Right cardiac atrium (tissue), 5 donors: ENCODE results near the gene SORL1. TPM values are rescaled to one million over a fixed set of nuclear protein-coding genes. Genes with fewer than 3 reads are reported as not detected.

Experiments used
- ATAC-seq, 2 donors: fragments of 200-7000 bp; cut with Tn5 transposase; one replicate each; pipeline versions ENCODE4 v1.8.0 to v1.9.1; 2020; ENCODE audit warnings: moderate library complexity in 2 of 2, mild to moderate bottlenecking in 1 of 2
- DNase-seq, 3 donors: peaks; one replicate each; pipeline ENCODE4 v3.0.0-alpha.2; 2020
- H3K27ac ChIP-seq: one replicate; pipeline ENCODE4 v1.5.1; 2013; ENCODE audit warnings: mild to moderate bottlenecking, low read length, control low read depth, moderate library complexity
- H3K27me3 ChIP-seq: one replicate; pipeline ENCODE4 v1.6.1; 2013; ENCODE audit not compliant: control insufficient read depth, insufficient read depth
- H3K4me1 ChIP-seq: one replicate; pipeline ENCODE4 v1.6.1; 2013; ENCODE audit warnings: low read length; ENCODE audit not compliant: control insufficient read depth, insufficient read depth
- H3K4me3 ChIP-seq: one replicate; pipeline ENCODE4 v1.5.1; 2013; ENCODE audit warnings: low read length, control low read depth
- H3K9me3 ChIP-seq: one replicate; pipeline ENCODE4 v1.6.1; 2013; ENCODE audit warnings: low read length; ENCODE audit not compliant: control insufficient read depth
- WGBS: extraction: QIAGEN DNeasy Blood & Tissue Kit; methylation state at CpG from one replicate; pipeline ENCODE4 v1.1.7; 2013; 5-methylcytosine and 5-hydroxymethylcytosine counted together
- intact Hi-C, 4 donors: fragments of 100-400 bp; cut with DNase I; formaldehyde crosslinking; loops; one replicate each; pipeline versions ENCODE4 v1.11.0 to v1.14.0; 2022 to 2023
- polyA plus RNA-seq: library from polyadenylated mRNA; stranded (reverse); fragments of 200-250 nt; gene quantifications from one replicate; pipeline ENCODE4 v1.2.3, GENCODE V29; 2013
- total RNA-seq, 4 donors: library from RNA; stranded (reverse); fragmentation: NEBNext Ultra II Directional; extraction: Animal tissue kit (Norgen Biotek cat#: 25700); gene quantifications; one replicate each; pipeline ENCODE4 v1.2.1, GENCODE V29; 2021
- donor health status: healthy with polysubstance abuse.
- donor health status: DM: no; HTN: yes; CAD: no.
- donor health status: DM: no; HTN: no; CAD: no.
- donor health status: DM: no; HTN: yes; CAD: no; lungs with severe emphysema.
- donor health status: DM: yes; HTN: yes; CAD: no.

Gene SORL1
- total and polyA plus RNA-seq, 5 donors, result 0.57 to 9.2 (median 5.3) TPM

- WGBS, result 49% methylated on average over 11 of the region's 11 CpGs
- Histone ChIP-seq H3K4me1 (peaks cover 2% of the 10 kb centered on the region), H3K27me3 (no peaks in the 10 kb centered on the region), H3K4me3 (no peak overlapping the region), H3K9me3 (no peaks in the 10 kb centered on the region), H3K27ac (no peak overlapping the region)
- DNase-seq (peak; percentile 68 to 85 (median 78)), ATAC-seq (peak; percentile 88 to 90)
- intact Hi-C loops, result no loop called here
Observed at GRCh38 chr11:121464352-121464946, 12.3 kb downstream of the SORL1 start.

- intact Hi-C loops, result no loop called here
- Histone ChIP-seq H3K4me1 (peaks cover 2% of the 10 kb centered on the region), H3K27ac (no peak overlapping the region), H3K27me3 (no peaks in the 10 kb centered on the region), H3K4me3 (no peak overlapping the region), H3K9me3 (no peaks in the 10 kb centered on the region)
- no peak for DNase-seq
- no peak for ATAC-seq
- 63% methylated on average over 8 of the region's 8 CpGs for WGBS
Observed at GRCh38 chr11:121465709-121466062, 13.6 kb downstream of the SORL1 start.

DNA sequence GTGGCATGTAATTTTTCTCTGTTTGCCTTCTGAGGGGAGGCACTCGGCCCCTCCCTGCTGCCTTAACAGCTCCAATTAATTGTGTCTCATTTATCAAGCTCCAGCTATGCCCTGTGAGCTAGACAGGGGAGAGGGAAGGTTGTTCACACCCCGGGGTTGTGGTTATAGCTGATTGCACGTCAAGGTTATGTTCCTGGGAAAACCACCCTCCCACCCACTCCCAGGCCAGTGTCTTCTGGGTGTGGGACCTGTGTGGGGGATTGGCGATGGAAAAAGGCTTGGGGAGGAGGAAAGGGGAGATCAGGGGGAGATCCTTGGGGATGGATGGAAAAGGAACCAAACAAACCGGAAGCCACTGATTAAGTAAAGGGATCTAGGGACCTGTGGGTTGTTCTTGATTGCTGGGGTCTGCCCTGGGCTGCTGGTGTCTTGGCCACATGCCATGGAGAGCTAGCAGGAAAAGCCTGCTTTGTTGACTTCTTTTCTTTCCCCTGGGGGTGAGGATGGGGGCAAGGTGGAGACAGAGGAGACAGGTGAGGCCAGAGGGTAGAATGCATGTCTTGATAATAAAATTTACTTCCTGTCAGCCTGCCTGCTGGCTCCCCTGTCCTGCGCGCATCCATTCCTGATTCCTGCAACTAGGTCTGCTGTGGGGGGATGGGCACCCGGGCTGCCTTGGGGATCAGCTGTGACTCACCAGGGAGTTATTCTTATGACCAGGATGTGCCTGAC lies 14.1 kb downstream of the SORL1 start:
- no peak overlapping the region for H3K4me3 ChIP-seq
- ATAC-seq, result peak; percentile 84 to 96
- no peaks in the 10 kb centered on the region for H3K27me3 ChIP-seq
- peak; percentile 89 to 93 (median 92) for DNase-seq
- 28% methylated on average over 8 of the region's 8 CpGs for WGBS
- H3K9me3 ChIP-seq, result no peaks in the 10 kb centered on the region
- no peak overlapping the region for H3K27ac ChIP-seq
- intact Hi-C loops, result no loop called here
- H3K4me1 ChIP-seq, result peaks cover 2% of the 10 kb centered on the region

GRCh38 chr11:121467471-121467870 lies 15.4 kb downstream of the SORL1 start:
- ATAC-seq (no peak), DNase-seq (no peak)
- Histone ChIP-seq H3K9me3 (no peaks in the 10 kb centered on the region), H3K27me3 (no peaks in the 10 kb centered on the region), H3K27ac (no peak overlapping the region), H3K4me3 (no peak overlapping the region), H3K4me1 (peaks cover 2% of the 10 kb centered on the region)
- 66% methylated on average over 2 of the region's 2 CpGs for WGBS
- intact Hi-C loops, result no loop called here

- DNase-seq, result peak in 1 of 3 donors; percentile 33
- intact Hi-C loops, result no loop called here
- no peaks in the 10 kb centered on the region for H3K9me3 ChIP-seq
- H3K4me3 ChIP-seq, result no peak overlapping the region
- no peak for ATAC-seq
- WGBS, result 56% methylated on average over 10 of the region's 10 CpGs
- peaks cover 2% of the 10 kb centered on the region for H3K4me1 ChIP-seq
- H3K27ac ChIP-seq, result no peak overlapping the region
- no peaks in the 10 kb centered on the region for H3K27me3 ChIP-seq
Observed at GRCh38 chr11:121467965-121468364, 15.9 kb downstream of the SORL1 start.

DNA sequence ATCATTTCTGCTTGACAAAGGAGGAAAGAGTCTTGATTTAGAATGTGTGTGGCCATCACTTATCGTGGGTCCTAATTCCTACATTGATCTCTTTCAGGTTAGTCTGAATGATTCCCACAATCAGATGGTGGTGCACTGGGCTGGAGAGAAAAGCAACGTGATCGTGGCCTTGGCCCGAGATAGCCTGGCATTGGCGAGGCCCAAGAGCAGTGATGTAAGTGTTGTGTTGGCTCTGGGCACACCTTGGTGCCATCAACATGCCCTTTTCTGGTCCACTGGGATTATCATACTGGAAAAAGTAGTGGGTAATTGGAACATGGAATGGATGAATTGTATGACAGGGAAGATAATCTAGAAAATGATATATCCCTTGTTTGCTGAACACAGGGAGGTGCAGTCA lies 17.8 kb downstream of the SORL1 start:
- Histone ChIP-seq H3K9me3 (no peaks in the 10 kb centered on the region), H3K27me3 (no peaks in the 10 kb centered on the region), H3K4me3 (no peak overlapping the region), H3K4me1 (peaks cover 1% of the 10 kb centered on the region), H3K27ac (no peak overlapping the region)
- no peak for ATAC-seq
- DNase-seq, result no peak
- intact Hi-C loops, result no loop called here
- WGBS, result 87% methylated on average over 5 of the region's 5 CpGs

- no peak for ATAC-seq
- DNase-seq, result no peak
- 95% methylated on average over 12 of the region's 12 CpGs for WGBS
- Histone ChIP-seq H3K4me3 (no peak overlapping the region), H3K4me1 (no peaks in the 10 kb centered on the region), H3K9me3 (no peaks in the 10 kb centered on the region), H3K27ac (no peak overlapping the region), H3K27me3 (no peaks in the 10 kb centered on the region)
- intact Hi-C loops, result no loop called here
Observed at GRCh38 chr11:121471167-121471566, 19.1 kb downstream of the SORL1 start.

DNA sequence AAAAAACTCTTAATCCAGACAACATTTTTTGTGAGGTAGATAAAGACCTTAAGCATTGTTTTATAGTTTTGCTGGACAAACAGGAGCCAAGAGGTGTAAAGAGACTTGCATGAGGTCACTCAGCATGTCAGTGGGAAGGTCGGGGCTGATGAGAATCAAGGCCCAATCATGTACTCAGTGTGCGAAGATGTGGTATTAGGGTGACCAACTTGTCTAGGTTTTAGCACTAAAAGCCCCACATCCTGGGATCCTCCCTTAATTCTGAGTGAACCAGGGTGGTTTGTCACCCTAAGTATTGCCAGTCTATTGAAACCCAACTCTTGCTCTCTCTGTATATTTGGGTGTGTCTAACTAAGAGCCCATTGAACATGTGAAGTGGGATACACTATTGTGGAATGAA lies 20.2 kb downstream of the SORL1 start:
- no peak for DNase-seq
- Histone ChIP-seq H3K27ac (no peak overlapping the region), H3K4me1 (no peaks in the 10 kb centered on the region), H3K4me3 (no peak overlapping the region), H3K9me3 (no peaks in the 10 kb centered on the region), H3K27me3 (no peaks in the 10 kb centered on the region)
- intact Hi-C loops, result no loop called here
- ATAC-seq, result no peak
- WGBS, result 87% methylated on average over 2 of the region's 2 CpGs

- 75% methylated on average over 8 of the region's 8 CpGs for WGBS
- peak in 1 of 2 donors; percentile 23 for ATAC-seq
- DNase-seq, result peak in 1 of 3 donors; percentile 29
- H3K4me3 ChIP-seq, result no peak overlapping the region
- no peaks in the 10 kb centered on the region for H3K4me1 ChIP-seq
- H3K27ac ChIP-seq, result no peak overlapping the region
- H3K27me3 ChIP-seq, result no peaks in the 10 kb centered on the region
- H3K9me3 ChIP-seq, result no peaks in the 10 kb centered on the region
- intact Hi-C loops, result no loop called here
Observed at GRCh38 chr11:121473064-121473777, 21.1 kb downstream of the SORL1 start.

GRCh38 chr11:121474680-121475079 lies 22.6 kb downstream of the SORL1 start:
- intact Hi-C loops, result no loop called here
- no peaks in the 10 kb centered on the region for H3K9me3 ChIP-seq
- H3K27ac ChIP-seq, result no peak overlapping the region
- DNase-seq (no peak), ATAC-seq (no peak)
- H3K4me3 ChIP-seq, result no peak overlapping the region
- 96% methylated on average over 7 of the region's 7 CpGs for WGBS
- H3K27me3 ChIP-seq, result no peaks in the 10 kb centered on the region
- no peaks in the 10 kb centered on the region for H3K4me1 ChIP-seq

- Histone ChIP-seq H3K4me3 (no peak overlapping the region), H3K9me3 (no peaks in the 10 kb centered on the region), H3K4me1 (no peaks in the 10 kb centered on the region), H3K27ac (no peak overlapping the region), H3K27me3 (no peaks in the 10 kb centered on the region)
- DNase-seq (no peak), ATAC-seq (no peak)
- WGBS, result 72% methylated on average over 5 of the region's 5 CpGs
- intact Hi-C loops, result no loop called here
Observed at GRCh38 chr11:121476379-121477032, 24.4 kb downstream of the SORL1 start.
